Cardiac muscle cell (in vitro differentiated cells and primary cell): ENCODE data around the gene ZC2HC1C. TPM values are rescaled to one million over a fixed set of nuclear protein-coding genes. Genes with fewer than 3 reads are reported as not detected.
A peak's percentile ranks its signal among the peaks of the same experiment; 100 is the strongest.

Source experiments
- DNase-seq, 2 donors: peaks; one replicate each; pipeline versions ENCODE4 v3.0.0 to v3.0.0-alpha.2; 2010 to 2017; ENCODE audit warnings: low read depth in 1 of 2, low spot score in 1 of 2
- H3K27ac ChIP-seq: fragments of 200-600 bp; sonication (generic); 2 replicates; pipeline ENCODE4 v1.5.1; 2016
- H3K27me3 ChIP-seq: fragments of 200-600 bp; sonication (generic); 2 replicates; pipeline ENCODE4 v1.6.0; 2016; ENCODE audit warnings: control low read depth
- H3K36me3 ChIP-seq: fragments of 200-600 bp; sonication (generic); 2 replicates; pipeline ENCODE4 v1.5.1; 2016; ENCODE audit warnings: control low read depth
- H3K4me1 ChIP-seq: fragments of 200-600 bp; sonication (generic); 2 replicates; pipeline ENCODE4 v1.8.1; 2017; ENCODE audit warnings: low read depth, mild to moderate bottlenecking, mixed run types
- H3K4me3 ChIP-seq: fragments of 200-600 bp; sonication (generic); 2 replicates; pipeline ENCODE4 v1.5.1; 2016; ENCODE audit warnings: mild to moderate bottlenecking
- H3K9me3 ChIP-seq: fragments of 200-600 bp; sonication (generic); 2 replicates; pipeline ENCODE4 v1.5.1; 2017; ENCODE audit warnings: low read depth, mild to moderate bottlenecking, control low read depth
- CTCF ChIP-seq: IDR thresholded peaks from 2 replicates; pipeline ENCODE4 v1.5.1; 2012; ENCODE audit warnings: low read depth, mild to moderate bottlenecking, low read length
- polyA plus RNA-seq: library from polyadenylated mRNA; unstranded; fragments of >200 nt; fragmentation: Nextera tagmentation; extraction: Ambion mirVana; gene quantifications from 2 replicates; pipeline ENCODE4 v1.2.1, GENCODE V29; 2016
- total RNA-seq: library from RNA; depleted of rRNA; stranded (reverse); fragments of >200 nt; gene quantifications from 2 replicates; pipeline ENCODE4 v1.2.3, GENCODE V29; 2016

ZC2HC1C gene
- total and polyA plus RNA-seq, 2 experiments from 2014 or later = 7.7 to 8.2 TPM

GRCh38 chr14:75048101-75048500 is 21.3 kb upstream of the ZC2HC1C start:
- no peaks in the 10 kb centered on the region for H3K27me3 ChIP-seq
- H3K27ac ChIP-seq = no peak overlapping the region
- no peaks in the 10 kb centered on the region for H3K4me1 ChIP-seq
- H3K36me3 ChIP-seq = no peaks in the 10 kb centered on the region
- DNase-seq = no peak
- H3K4me3 ChIP-seq = no peak overlapping the region
- TF ChIP-seq CTCF = no peak
- no peaks in the 10 kb centered on the region for H3K9me3 ChIP-seq

DNA sequence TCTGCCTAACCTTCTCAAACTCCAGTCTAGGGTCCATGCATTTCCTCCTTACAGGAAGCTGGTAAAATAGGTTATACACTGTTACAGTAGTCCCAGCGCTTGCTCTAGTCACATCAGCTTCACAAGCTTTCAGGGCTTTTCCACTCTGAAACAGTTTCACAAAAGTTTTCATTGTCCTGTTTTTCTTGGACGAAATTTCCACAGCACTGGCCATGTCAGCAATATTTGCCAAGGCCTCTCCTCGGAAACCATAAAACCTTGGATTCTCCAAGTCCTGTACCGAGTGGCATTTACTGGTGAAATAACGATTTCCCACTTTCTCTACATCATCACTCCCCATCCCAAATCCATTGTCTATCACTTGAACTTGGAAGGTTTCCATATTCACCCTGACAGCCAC is 20.3 kb upstream of the ZC2HC1C start:
- no peaks in the 10 kb centered on the region for H3K9me3 ChIP-seq
- H3K27ac ChIP-seq = no peak overlapping the region
- H3K4me3 ChIP-seq = no peak overlapping the region
- H3K4me1 ChIP-seq = peaks cover 4% of the 10 kb centered on the region
- H3K36me3 ChIP-seq = no peaks in the 10 kb centered on the region
- TF ChIP-seq CTCF = no peak
- DNase-seq = no peak
- H3K27me3 ChIP-seq = no peaks in the 10 kb centered on the region

GRCh38 chr14:75049731-75050201 is 19.7 kb upstream of the ZC2HC1C start:
- TF ChIP-seq CTCF = no peak
- peaks cover 4% of the 10 kb centered on the region for H3K4me1 ChIP-seq
- no peaks in the 10 kb centered on the region for H3K36me3 ChIP-seq
- H3K27ac ChIP-seq = no peak overlapping the region
- no peaks in the 10 kb centered on the region for H3K27me3 ChIP-seq
- DNase-seq = peak in 1 of 2 donors; percentile 27
- no peak overlapping the region for H3K4me3 ChIP-seq
- H3K9me3 ChIP-seq = no peaks in the 10 kb centered on the region

DNA sequence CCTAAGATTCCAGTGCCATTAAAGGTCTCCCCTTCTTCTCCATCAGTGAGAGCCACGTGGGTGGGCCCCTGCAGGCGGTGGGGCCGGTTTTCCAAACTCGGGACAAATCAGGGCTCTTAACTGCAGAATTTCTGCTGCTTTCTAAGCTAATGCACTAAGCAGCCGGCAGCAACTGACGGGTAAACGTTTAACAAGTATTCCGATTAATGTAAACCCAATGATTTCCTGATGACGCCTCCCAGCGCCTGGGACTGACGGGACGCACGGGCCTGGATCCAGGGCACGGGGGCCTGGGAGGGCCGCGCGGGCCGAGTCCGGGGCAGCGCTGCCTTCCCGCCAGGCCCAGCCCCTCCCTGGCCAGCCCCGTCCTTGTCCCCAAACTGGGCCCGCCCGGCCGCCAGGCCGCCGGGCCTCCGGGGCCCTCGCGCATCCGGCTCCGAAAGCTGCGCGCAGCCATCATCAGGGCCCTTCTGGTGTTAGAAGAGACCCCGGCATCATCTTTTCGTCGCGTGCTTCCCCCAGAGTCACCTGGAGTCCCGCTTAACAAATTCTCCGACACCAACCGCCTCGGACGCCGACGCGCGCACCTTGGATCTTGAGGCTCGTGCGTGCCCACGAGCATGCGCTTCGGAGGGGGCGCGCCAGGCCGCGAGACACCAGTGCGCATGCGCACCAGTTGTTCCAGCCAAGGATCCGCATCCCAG is 18.4 kb upstream of the ZC2HC1C start, which contains the start of gene MLH3:
MLH3 (minus strand) TSS at position 616 of the 704 bp plus-strand sequence. CDS start 1,812 bp downstream, outside the sequence.
- peaks cover 4% of the 10 kb centered on the region for H3K4me1 ChIP-seq
- peak; percentile 86 to 90 for DNase-seq
- H3K36me3 ChIP-seq = no peaks in the 10 kb centered on the region
- H3K9me3 ChIP-seq = no peaks in the 10 kb centered on the region
- H3K27ac ChIP-seq = peak within 1 kb of the TSS; percentile 63
- TF ChIP-seq CTCF = no peak
- peak within 1 kb of the TSS; percentile 45 for H3K4me3 ChIP-seq
- H3K27me3 ChIP-seq = no peaks in the 10 kb centered on the region

GRCh38 chr14:75051556-75051899 is 17.9 kb upstream of the ZC2HC1C start:
- H3K36me3 ChIP-seq = no peaks in the 10 kb centered on the region
- H3K9me3 ChIP-seq = no peaks in the 10 kb centered on the region
- peak overlapping the region; percentile 45 for H3K4me3 ChIP-seq
- H3K4me1 ChIP-seq = peaks cover 4% of the 10 kb centered on the region
- no peak for DNase-seq
- no peaks in the 10 kb centered on the region for H3K27me3 ChIP-seq
- TF ChIP-seq CTCF = no peak
- no peak overlapping the region for H3K27ac ChIP-seq
